HCT116 (cell line): ENCODE results near the gene PSKH1.

Experiments used
- EZH2 ChIP-seq: fragments of 200-600 bp; sonication (generic); IDR thresholded peaks from 2 replicates; pipeline ENCODE4 v1.6.1; 2017; ENCODE audit warnings: antibody characterized with exemption, mixed run types
- POLR2A ChIP-seq: IDR thresholded peaks from 2 replicates; pipeline ENCODE4 v1.7.0; 2011; ENCODE audit warnings: borderline replicate concordance; ENCODE audit not compliant: insufficient read depth, insufficient read length; ENCODE audit errors: extremely low read depth
- POLR2AphosphoS5 ChIP-seq: IDR thresholded peaks from 2 replicates; pipeline ENCODE4 v1.6.1; 2011; ENCODE audit warnings: mild to moderate bottlenecking, low read depth, low read length, moderate library complexity
- TF ChIP-seq, protein P1 (sequence below), 3 experiments: fragments of 200-600 bp in 1 of 3; sonication (generic) in 1 of 3; IDR thresholded peaks in 2 of 3; conservative IDR thresholded peaks in 1 of 3; 2 replicates each; pipeline ENCODE4 v1.5.1; 2012 to 2017; ENCODE audit warnings: low read depth in 2 of 3, low read length in 2 of 3, antibody characterized with exemption in 1 of 3, borderline replicate concordance in 1 of 3, control low read depth in 1 of 3, mild to moderate bottlenecking in 1 of 3, mixed read lengths in 1 of 3, mixed run types in 1 of 3, moderate library complexity in 1 of 3; ENCODE audit not compliant: insufficient read depth in 1 of 3

DNA sequence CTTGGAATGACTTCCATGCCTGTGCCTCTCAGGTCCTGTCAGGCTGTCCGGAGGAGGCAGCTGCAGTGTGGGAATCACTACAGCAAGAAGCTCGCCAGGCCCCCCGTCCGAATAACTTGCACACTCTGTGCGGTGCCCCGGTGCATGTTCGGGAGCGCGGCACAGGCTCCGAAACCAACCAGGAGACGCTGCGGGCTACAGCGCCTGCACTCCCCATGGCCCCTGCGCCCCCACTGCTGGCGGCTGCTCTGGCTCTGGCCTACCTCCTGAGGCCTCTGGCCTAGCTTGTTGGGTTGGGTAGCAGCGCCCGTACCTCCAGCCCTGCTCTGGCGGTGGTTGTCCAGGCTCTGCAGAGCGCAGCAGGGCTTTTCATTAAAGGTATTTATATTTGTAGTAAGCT is 7.1 kb upstream of the PSKH1 start:
- TF ChIP-seq POLR2A (no peak), EZH2 (no peak), POLR2AphosphoS5 (no peak)
- TF ChIP-seq, protein P1, sequence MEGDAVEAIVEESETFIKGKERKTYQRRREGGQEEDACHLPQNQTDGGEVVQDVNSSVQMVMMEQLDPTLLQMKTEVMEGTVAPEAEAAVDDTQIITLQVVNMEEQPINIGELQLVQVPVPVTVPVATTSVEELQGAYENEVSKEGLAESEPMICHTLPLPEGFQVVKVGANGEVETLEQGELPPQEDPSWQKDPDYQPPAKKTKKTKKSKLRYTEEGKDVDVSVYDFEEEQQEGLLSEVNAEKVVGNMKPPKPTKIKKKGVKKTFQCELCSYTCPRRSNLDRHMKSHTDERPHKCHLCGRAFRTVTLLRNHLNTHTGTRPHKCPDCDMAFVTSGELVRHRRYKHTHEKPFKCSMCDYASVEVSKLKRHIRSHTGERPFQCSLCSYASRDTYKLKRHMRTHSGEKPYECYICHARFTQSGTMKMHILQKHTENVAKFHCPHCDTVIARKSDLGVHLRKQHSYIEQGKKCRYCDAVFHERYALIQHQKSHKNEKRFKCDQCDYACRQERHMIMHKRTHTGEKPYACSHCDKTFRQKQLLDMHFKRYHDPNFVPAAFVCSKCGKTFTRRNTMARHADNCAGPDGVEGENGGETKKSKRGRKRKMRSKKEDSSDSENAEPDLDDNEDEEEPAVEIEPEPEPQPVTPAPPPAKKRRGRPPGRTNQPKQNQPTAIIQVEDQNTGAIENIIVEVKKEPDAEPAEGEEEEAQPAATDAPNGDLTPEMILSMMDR (IDR thresholded peaks at IDR 0.05 in 2 of 3, conservative IDR thresholded peaks at IDR 0.05 in 1 of 3; ENCODE audit: borderline replicate concordance in 1 of 3, insufficient read depth in 1 of 3, low read depth in 2 of 3, low read length in 2 of 3): no peak
